ENCODE data around the gene JAK1. TPM values are rescaled to one million over a fixed set of nuclear protein-coding genes. Genes with fewer than 3 reads are reported as not detected.

The JAK1 gene
- total RNA-seq, 4 donors from 2014 or later = 112 to 158 (median 135) TPM

DNA sequence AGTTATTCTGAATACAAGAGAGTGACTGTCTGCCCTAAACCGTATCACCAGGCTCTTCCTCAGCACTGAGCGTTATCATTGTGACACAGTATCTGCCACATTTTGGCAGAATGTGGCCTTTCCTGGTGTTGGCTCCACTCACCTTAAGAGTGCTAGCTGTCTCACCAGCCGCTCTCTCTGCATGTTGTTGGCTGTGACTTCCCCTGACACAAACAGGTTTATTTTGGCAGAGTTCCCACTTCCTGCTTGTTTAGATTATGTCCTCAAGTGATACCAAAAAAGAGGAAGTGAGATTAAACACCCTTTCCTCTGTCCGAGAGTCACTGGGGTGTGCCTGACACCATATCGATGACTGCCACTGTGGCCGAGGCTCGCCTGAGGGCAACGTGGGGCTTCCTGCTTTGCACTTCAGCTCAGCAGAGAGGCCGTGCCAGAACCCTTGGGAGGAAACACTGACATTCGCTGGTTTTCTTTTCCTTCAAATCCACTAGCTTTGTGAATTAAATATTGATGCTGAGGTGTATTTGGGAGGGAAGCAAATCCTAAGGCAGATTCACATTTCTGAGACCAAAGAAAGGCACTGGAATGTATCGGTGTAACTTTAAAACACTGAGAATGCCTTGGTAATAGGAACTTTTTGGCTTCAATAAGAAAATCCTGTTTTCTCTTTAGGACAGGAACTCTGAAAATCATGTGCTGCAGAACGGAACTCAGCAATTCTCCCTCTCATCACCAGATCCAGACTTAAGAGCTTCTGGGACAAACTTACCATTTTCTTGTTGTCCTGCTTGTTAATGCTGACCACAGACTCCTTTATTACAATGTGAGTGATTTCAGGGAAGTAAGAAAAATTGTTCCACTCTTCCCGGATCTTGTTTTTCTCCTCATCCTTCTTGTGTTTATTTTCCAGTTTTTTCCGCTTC lies 102.1 kb downstream of the JAK1 start:
- Histone ChIP-seq H3K36me3 (peaks cover 18 to 84% (median 62%) of the 10 kb centered on the region in 4 donors), H3K4me1 (peaks cover 0 to 10% (median 3%) of the 10 kb centered on the region in 4 donors), H3K4me3 (no peak overlapping the region), H3K27ac (replicated peaks in 1 of 4) (peak overlapping the region in 3 of 4 donors; percentile 10 to 52 (median 48)), H3K27me3 (no peaks in the 10 kb centered on the region), H3K9me3 (no peaks in the 10 kb centered on the region)
- 78% methylated on average over 14 of the region's 14 CpGs for WGBS
- intact Hi-C loops (cut with DNase I) = loop anchor here (10.0 kb wide), 1 partner anchor 211 kb away; no protein-coding TSS in a partner anchor
- no peak for DNase-seq (ENCODE audit: extremely low spot score)
- TF ChIP-seq CTCF (IDR thresholded peaks at IDR 0.05) (no peak), POLR2AphosphoS5 (IDR thresholded peaks at IDR 0.05) (peak; percentile 44 to 51)

DNA sequence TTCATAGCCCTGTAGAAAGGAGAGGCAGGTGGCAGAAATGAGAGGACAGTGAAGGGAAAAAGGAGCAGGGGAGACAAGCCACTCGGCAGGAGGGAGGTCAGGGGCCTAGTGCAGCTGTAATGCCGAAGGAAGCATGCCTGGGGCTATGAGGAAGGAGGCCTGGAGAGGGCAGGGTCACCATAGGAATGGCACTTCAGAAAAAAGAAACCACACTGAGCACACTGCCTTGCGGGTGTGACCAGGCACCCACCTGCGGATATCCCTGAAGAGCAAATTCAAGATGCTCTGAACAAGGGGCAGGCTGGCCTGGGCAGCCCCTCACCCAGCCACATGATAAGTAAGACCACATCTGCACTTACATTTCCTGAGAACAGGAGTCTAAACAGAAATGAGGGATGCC lies 104.7 kb downstream of the JAK1 start:
- H3K36me3 ChIP-seq = peaks cover 28 to 84% (median 65%) of the 10 kb centered on the region in 4 donors
- WGBS = 64% methylated on average over 4 of the region's 4 CpGs
- H3K27ac ChIP-seq (replicated peaks in 1 of 4) = no peak overlapping the region
- H3K27me3 ChIP-seq = no peaks in the 10 kb centered on the region
- no peaks in the 10 kb centered on the region for H3K9me3 ChIP-seq
- intact Hi-C loops (cut with DNase I) = loop anchor here (10.0 kb wide), 1 partner anchor 213 kb away; no protein-coding TSS in a partner anchor
- TF ChIP-seq CTCF (IDR thresholded peaks at IDR 0.05) (peak in 1 of 3 experiments; percentile 30), EP300 (IDR thresholded peaks at IDR 0.05) (no peak), POLR2AphosphoS5 (IDR thresholded peaks at IDR 0.05) (no peak), POLR2A (IDR thresholded peaks at IDR 0.05; ENCODE audit: low read depth) (no peak)
- DNase-seq (ENCODE audit: extremely low spot score) = no peak
- H3K4me1 ChIP-seq = peaks cover 0 to 10% (median 3%) of the 10 kb centered on the region in 4 donors
- no peak overlapping the region for H3K4me3 ChIP-seq

GRCh38 chr1:64857347-64857746 lies 109.0 kb downstream of the JAK1 start:
- H3K27me3 ChIP-seq = no peaks in the 10 kb centered on the region
- TF ChIP-seq EP300 (IDR thresholded peaks at IDR 0.05) (no peak), POLR2AphosphoS5 (IDR thresholded peaks at IDR 0.05) (no peak), CTCF (IDR thresholded peaks at IDR 0.05) (no peak), POLR2A (IDR thresholded peaks at IDR 0.05; ENCODE audit: low read depth) (no peak)
- H3K27ac ChIP-seq (replicated peaks in 1 of 4) = no peak overlapping the region
- no peak overlapping the region for H3K4me3 ChIP-seq
- intact Hi-C loops (cut with DNase I) = no loop called here
- H3K9me3 ChIP-seq = no peaks in the 10 kb centered on the region
- peaks cover 0 to 8% (median 0%) of the 10 kb centered on the region in 4 donors for H3K4me1 ChIP-seq
- WGBS = 95% methylated on average over 4 of the region's 4 CpGs
- H3K36me3 ChIP-seq = peaks cover 42 to 96% (median 87%) of the 10 kb centered on the region in 4 donors
- DNase-seq (ENCODE audit: extremely low spot score) = no peak

- Histone ChIP-seq H3K9me3 (no peaks in the 10 kb centered on the region), H3K4me3 (no peak overlapping the region), H3K4me1 (peaks cover 0 to 5% (median 0%) of the 10 kb centered on the region in 4 donors), H3K27me3 (no peaks in the 10 kb centered on the region), H3K27ac (replicated peaks in 1 of 4) (peak overlapping the region in 1 of 4 donors; percentile 24), H3K36me3 (peaks cover 42 to 96% (median 85%) of the 10 kb centered on the region in 4 donors)
- peak; percentile 26 to 50 for TF ChIP-seq POLR2AphosphoS5 (IDR thresholded peaks at IDR 0.05)
- no peak for TF ChIP-seq POLR2A (IDR thresholded peaks at IDR 0.05; ENCODE audit: low read depth)
- DNase-seq (ENCODE audit: extremely low spot score) = no peak
- intact Hi-C loops (cut with DNase I) = no loop called here
- 65% methylated on average over 10 of the region's 10 CpGs for WGBS
Measured at GRCh38 chr1:64856553-64856952, 109.8 kb downstream of the JAK1 start.

- intact Hi-C loops (cut with DNase I) = no loop called here
- no peak for TF ChIP-seq POLR2AphosphoS5 (IDR thresholded peaks at IDR 0.05)
- no peaks in the 10 kb centered on the region for H3K9me3 ChIP-seq
- no peak overlapping the region for H3K27ac ChIP-seq (replicated peaks in 1 of 4)
- H3K27me3 ChIP-seq = no peaks in the 10 kb centered on the region
- H3K36me3 ChIP-seq = peaks cover 42 to 97% (median 87%) of the 10 kb centered on the region in 4 donors
- peaks cover 0 to 5% (median 0%) of the 10 kb centered on the region in 4 donors for H3K4me1 ChIP-seq
- 84% methylated on average over 8 of the region's 8 CpGs for WGBS
- no peak overlapping the region for H3K4me3 ChIP-seq
- no peak for DNase-seq (ENCODE audit: extremely low spot score)
Measured at GRCh38 chr1:64855557-64855956, 110.8 kb downstream of the JAK1 start.

Measured in esophagus muscularis mucosa (tissue), 4 donors.